GM18505 (cell line): Measurements from ENCODE around the gene NTSR1.

Source experiments
- ATAC-seq: cut with Tn5 transposase; IDR thresholded peaks from one replicate; pipeline ENCODE4 v1.9.1; 2021; ENCODE audit not compliant: unreplicated experiment
- POLR2A ChIP-seq: IDR thresholded peaks from 4 replicates; pipeline ENCODE4 v1.6.1; 2011; ENCODE audit warnings: borderline replicate concordance; ENCODE audit not compliant: insufficient read depth, insufficient read length; ENCODE audit errors: extremely low read depth

Gene NTSR1

DNA sequence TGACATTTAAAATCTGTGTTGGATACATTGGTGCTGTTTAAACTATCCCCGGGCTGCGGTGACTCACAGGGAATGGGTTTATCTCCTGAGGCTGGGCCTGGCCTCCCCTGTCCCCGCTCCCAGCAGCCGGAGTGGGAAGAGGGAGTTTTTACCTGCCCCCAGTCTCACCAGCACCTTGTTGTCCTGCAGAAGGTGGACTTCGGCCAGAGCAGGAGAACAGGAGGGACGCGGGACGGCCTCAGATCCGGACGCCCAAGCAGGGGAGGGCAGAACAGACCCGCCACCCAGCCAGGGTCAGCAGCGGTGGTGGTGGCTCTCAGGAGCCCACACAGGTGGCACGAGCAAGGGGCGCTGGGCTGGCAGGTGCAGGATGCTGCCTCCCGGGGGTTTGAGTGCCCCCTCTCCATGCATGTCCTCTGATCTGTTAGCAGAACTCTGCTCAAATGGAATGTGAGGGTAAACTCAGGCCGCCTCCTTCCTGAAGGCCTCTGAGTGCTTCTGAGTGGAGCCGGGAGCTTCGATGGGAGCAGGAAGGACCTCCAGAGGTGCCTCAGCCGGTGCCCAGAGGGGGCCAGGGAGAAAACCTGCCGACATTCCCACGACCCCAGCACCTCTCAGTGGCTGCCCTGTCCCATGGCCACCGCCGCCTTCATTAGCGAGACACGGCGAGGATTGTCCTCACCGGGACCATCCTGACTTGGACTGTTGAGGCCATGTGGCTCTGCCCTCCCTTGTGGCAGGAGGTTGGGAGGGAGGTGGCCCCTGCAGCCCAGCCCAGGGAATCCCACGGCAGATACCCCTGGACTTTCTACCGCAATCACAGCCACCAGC, 44.2 kb downstream of the NTSR1 start:
- no peak for ATAC-seq
- no peak for TF ChIP-seq POLR2A

- no peak for TF ChIP-seq POLR2A
- ATAC-seq, result no peak
Measured at GRCh38 chr20:62753626-62754025, 45.0 kb downstream of the NTSR1 start.

- no peak for ATAC-seq
- TF ChIP-seq POLR2A, result no peak
Measured at GRCh38 chr20:62754122-62754990, 45.7 kb downstream of the NTSR1 start.

DNA sequence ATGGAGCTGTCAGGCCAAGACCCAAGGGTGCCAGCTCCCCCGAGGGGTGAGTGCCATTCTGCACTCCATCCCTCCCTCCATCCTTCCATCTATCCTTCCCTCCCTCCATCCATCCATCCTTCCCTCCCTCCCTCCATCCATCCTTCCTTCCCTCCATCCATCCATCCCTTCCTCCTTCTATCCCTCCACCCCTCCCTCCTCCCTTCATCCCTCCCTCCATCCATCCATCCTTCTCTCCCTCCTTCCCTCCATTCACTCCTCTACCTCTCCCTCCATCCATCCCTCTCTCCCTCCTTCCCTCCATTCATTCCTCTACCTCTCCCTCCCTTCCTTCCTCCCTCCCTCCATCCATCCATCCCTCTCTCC, 46.3 kb downstream of the NTSR1 start:
- ATAC-seq, result no peak
- no peak for TF ChIP-seq POLR2A

- no peak for ATAC-seq
Measured at GRCh38 chr20:62755817-62756724, 47.4 kb downstream of the NTSR1 start.

GRCh38 chr20:62758226-62758912, 49.7 kb downstream of the NTSR1 start:
- no peak for ATAC-seq
- TF ChIP-seq POLR2A, result no peak

More at GRCh38 chr20:62755817-62756724, 47.4 kb downstream of the NTSR1 start:
- no peak for TF ChIP-seq POLR2A

- TF ChIP-seq POLR2A, result no peak
- no peak for ATAC-seq
Measured at GRCh38 chr20:62759981-62760431, 51.4 kb downstream of the NTSR1 start.

DNA sequence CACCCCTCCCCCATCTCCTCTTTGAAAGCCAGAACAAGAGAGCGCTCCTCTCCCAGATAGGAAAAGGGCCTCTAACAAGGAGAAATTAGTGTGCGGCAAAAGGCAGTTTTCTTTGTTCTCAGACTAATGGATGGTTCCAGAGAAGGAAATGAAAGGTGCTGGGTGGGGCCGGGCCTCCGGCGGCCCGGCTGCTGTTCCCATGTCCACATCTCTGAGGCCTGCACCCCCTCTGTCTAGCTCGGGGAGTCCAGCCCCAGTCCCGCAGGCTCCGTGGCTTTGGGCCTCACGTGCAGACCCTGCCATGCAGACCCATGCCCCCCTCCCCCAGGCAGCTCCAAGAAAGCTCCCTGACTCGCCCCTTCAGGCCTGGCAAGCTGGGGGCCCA, 51.8 kb downstream of the NTSR1 start:
- ATAC-seq, result no peak
- TF ChIP-seq POLR2A, result no peak

- TF ChIP-seq POLR2A, result no peak
- no peak for ATAC-seq
Measured at GRCh38 chr20:62760856-62761758, 52.5 kb downstream of the NTSR1 start.

DNA sequence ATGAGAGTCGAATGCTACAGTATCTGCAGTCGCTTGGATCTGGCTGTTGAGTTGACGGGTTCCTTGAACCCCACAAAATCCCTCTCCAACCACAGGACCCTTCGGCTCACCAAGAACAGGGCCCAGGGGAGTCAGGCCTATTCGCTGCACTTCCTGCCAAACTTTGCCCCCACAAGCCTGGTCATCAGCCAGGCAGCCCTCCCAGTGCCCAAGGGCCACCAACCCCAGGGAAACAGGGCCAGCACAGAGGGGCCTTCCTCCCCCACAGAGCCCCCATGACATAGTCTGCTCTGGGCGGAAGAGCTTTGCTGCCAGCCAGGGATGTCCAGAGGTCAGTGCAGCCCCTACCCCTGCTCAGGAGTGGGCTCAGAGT, 53.1 kb downstream of the NTSR1 start:
- TF ChIP-seq POLR2A, result no peak
- ATAC-seq, result no peak

DNA sequence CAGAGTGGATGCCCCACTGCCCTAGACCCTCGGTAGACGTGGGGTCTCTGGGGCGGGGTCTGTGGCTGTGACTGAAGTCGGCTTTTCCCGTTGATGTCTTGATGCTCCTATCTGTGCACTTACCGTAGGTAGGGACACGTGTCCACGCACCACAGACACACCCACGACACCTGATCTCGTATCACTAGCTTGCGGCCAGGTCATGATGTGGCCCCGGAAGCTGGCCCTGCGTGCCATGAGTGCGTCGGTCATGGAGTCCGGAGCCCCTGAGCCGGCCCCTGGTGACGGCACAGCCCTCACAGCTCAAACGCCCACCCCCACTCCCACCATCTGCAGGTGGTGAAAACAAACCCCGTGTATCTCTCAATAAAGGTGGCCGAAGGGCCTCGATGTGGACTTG, 53.7 kb downstream of the NTSR1 start:
- no peak for ATAC-seq
- no peak for TF ChIP-seq POLR2A
